Measurements from ENCODE around the gene UGT3A1. TPM values are rescaled to one million over a fixed set of nuclear protein-coding genes. Genes with fewer than 3 reads are reported as not detected.
"Not testable (repeated sequence)": the region's sequence is repeated elsewhere in the genome, so short reads cannot be mapped to it uniquely, and the experiment has no call there.

The UGT3A1 gene
- total RNA-seq, 1 experiment from 2014 or later = 2.1 TPM

DNA sequence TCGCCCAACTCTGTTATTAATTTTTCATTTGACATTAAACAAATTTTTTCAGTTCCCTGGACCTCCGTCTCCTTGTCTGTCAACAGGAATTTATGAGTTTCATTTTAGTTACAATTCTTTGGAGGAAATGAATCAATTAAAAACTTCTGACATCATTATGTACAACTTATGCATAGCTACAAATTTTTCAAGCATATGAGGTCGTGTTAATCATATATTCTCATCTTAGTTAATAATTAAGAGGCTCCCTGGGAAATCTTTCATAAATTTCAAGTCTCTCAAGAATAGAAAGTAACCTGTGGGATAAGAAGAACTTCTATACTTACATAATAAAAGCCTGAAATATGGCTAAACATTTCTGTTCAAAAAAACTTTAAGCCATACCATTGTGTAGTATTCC is 3.4 kb downstream of the UGT3A1 start (continued):
- TF ChIP-seq ZNF317 (CRISPR knock-in tag; IDR thresholded peaks at IDR 0.05; ENCODE audit: borderline replicate concordance, low read depth) = no peak
- TF ChIP-seq ELF4 (CRISPR knock-in tag; IDR thresholded peaks at IDR 0.05; ENCODE audit: low read depth) = no peak
- TF ChIP-seq GTF2I (CRISPR knock-in tag; conservative IDR thresholded peaks at IDR 0.05) = no peak
- TF ChIP-seq TCF7 (CRISPR knock-in tag; IDR thresholded peaks at IDR 0.05; ENCODE audit: low read depth) = no peak
- TF ChIP-seq, protein P1, sequence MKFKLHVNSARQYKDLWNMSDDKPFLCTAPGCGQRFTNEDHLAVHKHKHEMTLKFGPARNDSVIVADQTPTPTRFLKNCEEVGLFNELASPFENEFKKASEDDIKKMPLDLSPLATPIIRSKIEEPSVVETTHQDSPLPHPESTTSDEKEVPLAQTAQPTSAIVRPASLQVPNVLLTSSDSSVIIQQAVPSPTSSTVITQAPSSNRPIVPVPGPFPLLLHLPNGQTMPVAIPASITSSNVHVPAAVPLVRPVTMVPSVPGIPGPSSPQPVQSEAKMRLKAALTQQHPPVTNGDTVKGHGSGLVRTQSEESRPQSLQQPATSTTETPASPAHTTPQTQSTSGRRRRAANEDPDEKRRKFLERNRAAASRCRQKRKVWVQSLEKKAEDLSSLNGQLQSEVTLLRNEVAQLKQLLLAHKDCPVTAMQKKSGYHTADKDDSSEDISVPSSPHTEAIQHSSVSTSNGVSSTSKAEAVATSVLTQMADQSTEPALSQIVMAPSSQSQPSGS (CRISPR knock-in tag; IDR thresholded peaks at IDR 0.05; ENCODE audit: borderline replicate concordance, low read depth) = no peak
- no peak for TF ChIP-seq ZBTB21 (CRISPR knock-in tag; IDR thresholded peaks at IDR 0.05; ENCODE audit: borderline replicate concordance)
- TF ChIP-seq, protein P2, sequence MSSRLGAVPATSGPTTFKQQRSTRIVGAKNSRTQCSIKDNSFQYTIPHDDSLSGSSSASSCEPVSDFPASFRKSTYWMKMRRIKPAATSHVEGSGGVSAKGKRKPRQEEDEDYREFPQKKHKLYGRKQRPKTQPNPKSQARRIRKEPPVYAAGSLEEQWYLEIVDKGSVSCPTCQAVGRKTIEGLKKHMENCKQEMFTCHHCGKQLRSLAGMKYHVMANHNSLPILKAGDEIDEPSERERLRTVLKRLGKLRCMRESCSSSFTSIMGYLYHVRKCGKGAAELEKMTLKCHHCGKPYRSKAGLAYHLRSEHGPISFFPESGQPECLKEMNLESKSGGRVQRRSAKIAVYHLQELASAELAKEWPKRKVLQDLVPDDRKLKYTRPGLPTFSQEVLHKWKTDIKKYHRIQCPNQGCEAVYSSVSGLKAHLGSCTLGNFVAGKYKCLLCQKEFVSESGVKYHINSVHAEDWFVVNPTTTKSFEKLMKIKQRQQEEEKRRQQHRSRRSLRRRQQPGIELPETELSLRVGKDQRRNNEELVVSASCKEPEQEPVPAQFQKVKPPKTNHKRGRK (CRISPR knock-in tag; IDR thresholded peaks at IDR 0.05; ENCODE audit: borderline replicate concordance) = no peak

DNA sequence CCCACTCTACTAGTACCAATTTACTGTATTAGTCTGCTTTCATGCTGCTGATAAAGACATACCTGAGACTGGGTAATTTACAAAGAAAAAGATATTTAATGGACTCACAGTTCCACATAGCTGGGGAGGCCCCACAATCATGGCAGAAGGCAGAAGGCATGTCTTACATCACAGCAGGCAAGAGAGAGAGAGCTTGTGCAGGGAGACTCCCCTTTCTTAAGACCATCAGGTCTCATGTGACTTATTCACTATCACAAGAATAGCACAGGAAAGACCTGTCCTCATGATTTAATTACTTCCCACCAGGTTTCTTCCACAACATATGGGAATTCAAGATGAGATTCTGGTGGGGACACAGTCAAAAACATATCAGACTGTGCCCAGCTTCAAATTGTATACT is 11.5 kb downstream of the UGT3A1 start:
- ChIA-PET POLR2A (no interaction called here), CTCF (no interaction called here)
- no peak for DNase-seq (ENCODE audit: low spot score)
- Mint-ChIP-seq H3K27ac (no peak overlapping the region), H3K27me3 (ENCODE audit: low read depth) (peaks cover 12% of the 10 kb centered on the region), H3K4me1 (no peaks in the 10 kb centered on the region), H3K4me3 (no peak overlapping the region), H3K9me3 (peaks cover 73% of the 10 kb centered on the region), H3K36me3 (peaks cover 32% of the 10 kb centered on the region)
- no peak for ATAC-seq
- no peak for TF ChIP-seq TP53 (CRISPR knock-in tag; IDR thresholded peaks at IDR 0.05)
- TF ChIP-seq ZNF121 (CRISPR knock-in tag; IDR thresholded peaks at IDR 0.05) = no peak
- no peak for TF ChIP-seq GRHL2 (CRISPR knock-in tag; IDR thresholded peaks at IDR 0.05; ENCODE audit: insufficient replicate concordance, severe bottlenecking)
- TF ChIP-seq EMX1 (CRISPR knock-in tag; IDR thresholded peaks at IDR 0.05) = no peak
- no peak for TF ChIP-seq SP1 (CRISPR knock-in tag; conservative IDR thresholded peaks at IDR 0.05)
- TF ChIP-seq TEAD4 (CRISPR knock-in tag; IDR thresholded peaks at IDR 0.05) = no peak

DNA sequence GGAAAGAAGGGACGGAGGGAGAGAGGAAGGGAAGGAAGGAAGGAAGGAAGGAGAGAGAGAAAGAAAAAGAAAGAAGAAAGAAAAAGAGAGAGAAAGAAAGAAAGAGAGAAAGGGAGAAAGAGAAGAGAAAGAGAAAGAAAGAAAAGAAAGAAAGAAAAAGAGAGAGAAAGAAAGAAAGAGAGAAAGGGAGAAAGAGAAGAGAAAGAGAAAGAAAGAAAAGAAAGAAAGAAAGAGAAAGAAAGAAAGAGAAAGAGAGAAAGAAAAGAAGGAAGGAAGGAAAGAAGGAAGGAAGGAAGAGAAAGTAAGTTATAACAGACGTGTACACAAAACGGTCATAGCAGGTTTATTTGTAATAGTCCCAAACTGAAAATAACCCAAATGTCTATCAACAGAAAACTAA is 14.3 kb downstream of the UGT3A1 start:
- H3K36me3 Mint-ChIP-seq = peaks cover 15% of the 10 kb centered on the region
- peaks cover 20% of the 10 kb centered on the region for H3K27me3 Mint-ChIP-seq (ENCODE audit: low read depth)
- ATAC-seq; H3K4me1 Mint-ChIP-seq; POLR2A ChIA-PET; CTCF ChIA-PET; H3K4me3 Mint-ChIP-seq; DNase-seq (ENCODE audit: low spot score); H3K27ac Mint-ChIP-seq: not testable (repeated sequence)
- peaks cover 52% of the 10 kb centered on the region for H3K9me3 Mint-ChIP-seq

DNA sequence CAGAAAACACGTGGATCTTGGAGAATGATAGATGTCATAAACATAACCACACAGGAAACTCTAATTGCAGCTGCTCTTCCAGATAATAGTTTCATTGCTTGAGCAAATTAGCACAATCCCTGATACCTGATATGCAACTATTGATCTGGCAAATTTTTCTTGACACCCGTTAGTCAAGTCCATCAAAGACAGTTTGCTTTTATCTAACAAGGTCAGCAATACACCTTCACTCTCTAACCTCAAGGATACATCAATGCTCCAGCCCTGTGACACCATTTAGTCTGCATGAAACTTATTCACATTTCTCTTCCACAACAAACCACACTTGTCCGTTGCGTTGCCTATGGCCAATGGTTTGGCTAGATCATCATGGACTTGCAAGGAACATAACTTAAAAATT is 16.6 kb downstream of the UGT3A1 start:
- no peak for DNase-seq (ENCODE audit: low spot score)
- H3K27me3 Mint-ChIP-seq (ENCODE audit: low read depth) = peaks cover 20% of the 10 kb centered on the region
- CTCF ChIA-PET = no interaction called here
- H3K9me3 Mint-ChIP-seq = peaks cover 48% of the 10 kb centered on the region
- H3K36me3 Mint-ChIP-seq = peaks cover 11% of the 10 kb centered on the region
- POLR2A ChIA-PET = no interaction called here
- H3K4me1 Mint-ChIP-seq = no peaks in the 10 kb centered on the region
- TF ChIP-seq ATF1 (CRISPR knock-in tag; IDR thresholded peaks at IDR 0.05) (no peak), GRHL2 (CRISPR knock-in tag; IDR thresholded peaks at IDR 0.05; ENCODE audit: insufficient replicate concordance, severe bottlenecking) (no peak), MYBL2 (CRISPR knock-in tag; IDR thresholded peaks at IDR 0.05) (no peak), ZNF671 (CRISPR knock-in tag; IDR thresholded peaks at IDR 0.05) (no peak), CREB1 (CRISPR knock-in tag; IDR thresholded peaks at IDR 0.05) (no peak), ZNF317 (CRISPR knock-in tag; IDR thresholded peaks at IDR 0.05; ENCODE audit: borderline replicate concordance, low read depth) (no peak), RELA (CRISPR knock-in tag; IDR thresholded peaks at IDR 0.05; ENCODE audit: borderline replicate concordance) (no peak), GTF2I (CRISPR knock-in tag; conservative IDR thresholded peaks at IDR 0.05) (no peak)
- TF ChIP-seq, protein P3, sequence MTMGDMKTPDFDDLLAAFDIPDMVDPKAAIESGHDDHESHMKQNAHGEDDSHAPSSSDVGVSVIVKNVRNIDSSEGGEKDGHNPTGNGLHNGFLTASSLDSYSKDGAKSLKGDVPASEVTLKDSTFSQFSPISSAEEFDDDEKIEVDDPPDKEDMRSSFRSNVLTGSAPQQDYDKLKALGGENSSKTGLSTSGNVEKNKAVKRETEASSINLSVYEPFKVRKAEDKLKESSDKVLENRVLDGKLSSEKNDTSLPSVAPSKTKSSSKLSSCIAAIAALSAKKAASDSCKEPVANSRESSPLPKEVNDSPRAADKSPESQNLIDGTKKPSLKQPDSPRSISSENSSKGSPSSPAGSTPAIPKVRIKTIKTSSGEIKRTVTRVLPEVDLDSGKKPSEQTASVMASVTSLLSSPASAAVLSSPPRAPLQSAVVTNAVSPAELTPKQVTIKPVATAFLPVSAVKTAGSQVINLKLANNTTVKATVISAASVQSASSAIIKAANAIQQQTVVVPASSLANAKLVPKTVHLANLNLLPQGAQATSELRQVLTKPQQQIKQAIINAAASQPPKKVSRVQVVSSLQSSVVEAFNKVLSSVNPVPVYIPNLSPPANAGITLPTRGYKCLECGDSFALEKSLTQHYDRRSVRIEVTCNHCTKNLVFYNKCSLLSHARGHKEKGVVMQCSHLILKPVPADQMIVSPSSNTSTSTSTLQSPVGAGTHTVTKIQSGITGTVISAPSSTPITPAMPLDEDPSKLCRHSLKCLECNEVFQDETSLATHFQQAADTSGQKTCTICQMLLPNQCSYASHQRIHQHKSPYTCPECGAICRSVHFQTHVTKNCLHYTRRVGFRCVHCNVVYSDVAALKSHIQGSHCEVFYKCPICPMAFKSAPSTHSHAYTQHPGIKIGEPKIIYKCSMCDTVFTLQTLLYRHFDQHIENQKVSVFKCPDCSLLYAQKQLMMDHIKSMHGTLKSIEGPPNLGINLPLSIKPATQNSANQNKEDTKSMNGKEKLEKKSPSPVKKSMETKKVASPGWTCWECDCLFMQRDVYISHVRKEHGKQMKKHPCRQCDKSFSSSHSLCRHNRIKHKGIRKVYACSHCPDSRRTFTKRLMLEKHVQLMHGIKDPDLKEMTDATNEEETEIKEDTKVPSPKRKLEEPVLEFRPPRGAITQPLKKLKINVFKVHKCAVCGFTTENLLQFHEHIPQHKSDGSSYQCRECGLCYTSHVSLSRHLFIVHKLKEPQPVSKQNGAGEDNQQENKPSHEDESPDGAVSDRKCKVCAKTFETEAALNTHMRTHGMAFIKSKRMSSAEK (CRISPR knock-in tag; IDR thresholded peaks at IDR 0.05; ENCODE audit: borderline replicate concordance) = no peak
- H3K27ac Mint-ChIP-seq = no peak overlapping the region
- ATAC-seq = no peak
- no peak overlapping the region for H3K4me3 Mint-ChIP-seq

Data from WTC11 (cell line).